Right atrium auricular region (tissue), 2 donors: ENCODE data around the gene DDA1. TPM values are rescaled to one million over a fixed set of nuclear protein-coding genes. Genes with fewer than 3 reads are reported as not detected.

ENCODE experiments used
- DNase-seq: peaks from one replicate; pipeline ENCODE4 v3.0.0-alpha.2; 2019; ENCODE audit warnings: low spot score
- H3K27ac ChIP-seq, 2 donors: fragments of 200-600 bp; sonication (generic); 1 replicate in 1 of 2; 2 replicates in 1 of 2; pipeline ENCODE4 v1.5.1; 2016 to 2019
- H3K27me3 ChIP-seq, 2 donors: fragments of 200-600 bp; sonication (generic); one replicate each; pipeline versions ENCODE4 v1.5.1 to v1.6.0; 2017 to 2019
- H3K36me3 ChIP-seq: fragments of 200-600 bp; sonication (generic); one replicate; pipeline ENCODE4 v1.5.1; 2016
- H3K4me1 ChIP-seq, 2 donors: fragments of 200-600 bp; sonication (generic); one replicate each; pipeline versions ENCODE4 v1.5.1 to v1.6.0; 2017 to 2019
- H3K4me3 ChIP-seq, 2 donors: fragments of 200-600 bp; sonication (generic); 1 replicate in 1 of 2; 2 replicates in 1 of 2; pipeline ENCODE4 v1.5.1; 2017 to 2019; ENCODE audit warnings: mild to moderate bottlenecking in 1 of 2, moderate library complexity in 1 of 2
- H3K9me3 ChIP-seq, 2 donors: fragments of 200-600 bp; sonication (generic); one replicate each; pipeline ENCODE4 v1.5.1; 2019
- CTCF ChIP-seq, 2 donors: fragments of 200-600 bp; sonication (generic); IDR thresholded peaks; one replicate each; pipeline ENCODE4 v1.5.1; 2019; ENCODE audit warnings: antibody characterized with exemption in 2 of 2
- total RNA-seq, 2 donors: library from RNA; depleted of rRNA; stranded (reverse); fragments of >200 nt; gene quantifications; one replicate each; pipeline ENCODE4 v1.1.0, GENCODE V29; 2016

DDA1 gene
- total RNA-seq, 2 donors from 2014 or later = 22.2 to 40.1 TPM

GRCh38 chr19:17328517-17329365 is 19.4 kb downstream of the DDA1 start:
- H3K36me3 ChIP-seq = no peaks in the 10 kb centered on the region
- no peak for DNase-seq
- no peak for TF ChIP-seq CTCF (IDR thresholded peaks at IDR 0.05)
- H3K4me1 ChIP-seq = peaks cover 0 to 32% of the 10 kb centered on the region in 2 donors
- H3K27me3 ChIP-seq = no peaks in the 10 kb centered on the region
- no peaks in the 10 kb centered on the region for H3K9me3 ChIP-seq
- peak overlapping the region; percentile 24 to 35 for H3K4me3 ChIP-seq
- H3K27ac ChIP-seq = no peak overlapping the region

GRCh38 chr19:17329366-17330261 is 20.3 kb downstream of the DDA1 start:
- Histone ChIP-seq H3K4me3 (no peak overlapping the region), H3K9me3 (no peaks in the 10 kb centered on the region), H3K4me1 (peaks cover 0 to 38% of the 10 kb centered on the region in 2 donors), H3K27me3 (no peaks in the 10 kb centered on the region), H3K27ac (no peak overlapping the region), H3K36me3 (no peaks in the 10 kb centered on the region)
- TF ChIP-seq CTCF (IDR thresholded peaks at IDR 0.05) = no peak
- no peak for DNase-seq

DNA sequence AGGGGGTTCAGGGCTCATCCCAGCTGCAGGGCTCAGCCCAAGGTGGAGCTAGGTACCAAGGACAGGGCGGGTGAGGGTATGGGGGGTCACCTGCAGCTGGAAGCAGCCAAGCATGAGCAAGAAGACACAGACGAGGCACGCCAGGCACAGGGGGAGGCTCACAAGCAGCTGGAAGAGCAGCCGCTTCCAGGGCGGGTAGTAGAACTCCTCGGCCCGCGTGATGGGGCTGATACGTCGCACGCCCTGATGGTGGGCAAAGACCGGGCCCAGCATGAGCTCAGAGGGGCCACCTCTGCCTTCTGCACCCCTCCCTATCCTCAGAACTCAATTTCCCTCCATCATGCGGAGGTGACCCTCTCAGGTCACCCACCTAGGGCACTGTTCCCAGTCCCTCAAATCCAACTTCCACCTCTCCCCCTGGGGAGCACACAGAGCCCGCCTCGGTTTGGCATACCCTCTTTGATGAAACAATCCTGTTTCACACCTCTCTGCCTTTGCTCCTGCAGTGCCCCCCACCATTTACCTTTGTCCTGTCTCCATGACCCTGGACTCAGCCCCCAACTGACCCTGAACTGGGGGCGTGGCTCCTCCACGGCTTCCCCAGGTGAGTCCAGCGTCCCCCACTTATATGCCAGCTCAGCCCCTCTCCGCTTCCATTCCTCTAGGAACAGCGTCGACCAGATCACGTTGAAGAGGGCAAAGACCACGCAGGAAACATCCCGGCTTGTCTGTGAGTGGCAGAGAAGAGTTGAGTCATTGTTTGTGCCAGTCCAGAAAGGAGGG is 21.1 kb downstream of the DDA1 start:
- Histone ChIP-seq H3K27ac (no peak overlapping the region), H3K4me1 (peaks cover 0 to 38% of the 10 kb centered on the region in 2 donors), H3K36me3 (no peaks in the 10 kb centered on the region), H3K9me3 (no peaks in the 10 kb centered on the region), H3K4me3 (no peak overlapping the region), H3K27me3 (no peaks in the 10 kb centered on the region)
- DNase-seq = no peak
- TF ChIP-seq CTCF (IDR thresholded peaks at IDR 0.05) = no peak

DNA sequence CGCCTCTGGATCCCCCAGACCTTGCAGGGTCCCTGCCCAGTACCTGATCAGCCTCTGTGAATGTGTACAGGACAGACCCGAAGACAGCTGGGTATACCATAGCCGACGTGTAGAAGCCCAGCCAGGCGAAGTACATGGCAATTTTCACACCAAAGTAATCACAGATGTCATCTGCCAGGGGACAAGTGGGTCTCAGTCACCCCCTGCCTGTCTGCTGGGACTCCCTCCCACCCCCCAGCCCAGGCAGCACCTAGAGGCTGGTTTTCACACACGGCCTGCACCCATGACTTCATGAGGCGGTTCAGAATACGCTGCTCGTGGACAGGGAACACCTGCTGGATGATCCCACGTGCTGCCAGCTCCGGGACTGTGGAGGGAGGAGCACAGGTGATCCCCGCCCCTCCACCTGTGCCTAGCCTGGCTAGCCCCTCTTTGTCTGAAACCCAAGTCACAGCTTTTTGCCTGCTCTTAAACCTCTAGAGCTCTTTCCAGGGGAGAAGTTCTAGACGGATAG is 21.7 kb downstream of the DDA1 start:
- Histone ChIP-seq H3K27ac (no peak overlapping the region), H3K4me3 (no peak overlapping the region), H3K36me3 (no peaks in the 10 kb centered on the region), H3K9me3 (no peaks in the 10 kb centered on the region), H3K27me3 (no peaks in the 10 kb centered on the region), H3K4me1 (peaks cover 0 to 42% of the 10 kb centered on the region in 2 donors)
- no peak for TF ChIP-seq CTCF (IDR thresholded peaks at IDR 0.05)
- no peak for DNase-seq

GRCh38 chr19:17332360-17332676 is 23.0 kb downstream of the DDA1 start:
- Histone ChIP-seq H3K27me3 (no peaks in the 10 kb centered on the region), H3K4me3 (no peak overlapping the region), H3K9me3 (no peaks in the 10 kb centered on the region), H3K36me3 (no peaks in the 10 kb centered on the region), H3K4me1 (peaks cover 0 to 41% of the 10 kb centered on the region in 2 donors), H3K27ac (no peak overlapping the region)
- TF ChIP-seq CTCF (IDR thresholded peaks at IDR 0.05) = no peak
- no peak for DNase-seq
